Activated CD8-positive, alpha-beta memory T cell treated with anti-CD3 and anti-CD28 coated beads, Interleukin-2, amount 50 U/mL, for 24 hours (primary cell): ENCODE data around the gene PAXX.

Source experiments
- DNase-seq: peaks from one replicate; pipeline ENCODE4 v3.0.0-alpha.2; 2020; ENCODE audit errors: extremely low read depth

The PAXX gene

GRCh38 chr9:136991993-136992818, at the start of gene PAXX:
Gene PAXX, plus strand, starts transcription at chr9:136992422. Its CDS starts 22 bp downstream, at chr9:136992444.
- DNase-seq: peak; percentile 85

GRCh38 chr9:136942881-136943230, 49.4 kb upstream of the PAXX start:
- no peak for DNase-seq

- DNase-seq: no peak
These were observed 48.7 kb upstream of the PAXX start for GRCh38 chr9:136943291-136944211.

GRCh38 chr9:136944212-136944518, 48.1 kb upstream of the PAXX start:
- DNase-seq: no peak

- DNase-seq: peak; percentile 72
These were observed 47.5 kb upstream of the PAXX start, which contains the start of the genes C8G and FBXW5 for GRCh38 chr9:136944519-136945332. Gene C8G, plus strand, starts transcription at chr9:136945243. Its CDS starts 78 bp downstream, at chr9:136945321. Gene FBXW5, minus strand, starts transcription at chr9:136944738. Its CDS starts 655 bp downstream, at chr9:136944083.

- DNase-seq: no peak
These were observed 46.6 kb upstream of the PAXX start for GRCh38 chr9:136945333-136946227.

GRCh38 chr9:136946228-136947027, 45.8 kb upstream of the PAXX start:
- no peak for DNase-seq

GRCh38 chr9:136947028-136947891, 45.0 kb upstream of the PAXX start:
- no peak for DNase-seq

- no peak for DNase-seq
These were observed 44.2 kb upstream of the PAXX start for GRCh38 chr9:136947955-136948510.

GRCh38 chr9:136949239-136949816, 42.9 kb upstream of the PAXX start:
- no peak for DNase-seq

GRCh38 chr9:136949817-136950655, 42.2 kb upstream of the PAXX start:
- peak; percentile 93 for DNase-seq

- no peak for DNase-seq
These were observed 41.5 kb upstream of the PAXX start for GRCh38 chr9:136950656-136951276.

- DNase-seq: no peak
These were observed 40.5 kb upstream of the PAXX start, which contains the start of gene LCN12 for GRCh38 chr9:136951541-136952320. Gene LCN12, plus strand, starts transcription at chr9:136952273. Its CDS starts 55 bp downstream, at chr9:136952328.

- no peak for DNase-seq
These were observed 39.8 kb upstream of the PAXX start for GRCh38 chr9:136952321-136952850.

- DNase-seq: no peak
These were observed 39.1 kb upstream of the PAXX start for GRCh38 chr9:136952876-136953770.
